Duodenal mucosa (tissue), 2 donors: ENCODE data around the gene UBE2J2.

Experiments
- H3K27ac ChIP-seq: one replicate; pipeline ENCODE4 v1.7.0; 2013; ENCODE audit warnings: low read depth, low read length
- H3K27me3 ChIP-seq, 2 donors: one replicate each; pipeline ENCODE4 v1.7.0; 2013; ENCODE audit warnings: low read length in 2 of 2, control low read depth in 1 of 2; ENCODE audit not compliant: insufficient read depth in 2 of 2, control insufficient read depth in 1 of 2
- H3K36me3 ChIP-seq, 2 donors: one replicate each; pipeline ENCODE4 v1.7.0; 2013; ENCODE audit warnings: low read length in 2 of 2, control low read depth in 1 of 2; ENCODE audit not compliant: insufficient read depth in 2 of 2, control insufficient read depth in 1 of 2
- H3K4me1 ChIP-seq, 2 donors: one replicate each; pipeline ENCODE4 v1.7.0; 2013; ENCODE audit warnings: low read length in 2 of 2, control low read depth in 1 of 2; ENCODE audit not compliant: insufficient read depth in 2 of 2, control insufficient read depth in 1 of 2
- H3K4me3 ChIP-seq, 2 donors: one replicate each; pipeline ENCODE4 v1.7.0; 2013; ENCODE audit warnings: low read length in 2 of 2, low read depth in 1 of 2
- H3K9ac ChIP-seq, 2 donors: one replicate each; pipeline ENCODE4 v1.7.0; 2013; ENCODE audit warnings: low read length in 2 of 2, low read depth in 1 of 2
- H3K9me3 ChIP-seq, 2 donors: one replicate each; pipeline ENCODE4 v1.7.0; 2013; ENCODE audit warnings: low read length in 2 of 2, control low read depth in 1 of 2; ENCODE audit not compliant: control insufficient read depth in 1 of 2

Gene UBE2J2

DNA sequence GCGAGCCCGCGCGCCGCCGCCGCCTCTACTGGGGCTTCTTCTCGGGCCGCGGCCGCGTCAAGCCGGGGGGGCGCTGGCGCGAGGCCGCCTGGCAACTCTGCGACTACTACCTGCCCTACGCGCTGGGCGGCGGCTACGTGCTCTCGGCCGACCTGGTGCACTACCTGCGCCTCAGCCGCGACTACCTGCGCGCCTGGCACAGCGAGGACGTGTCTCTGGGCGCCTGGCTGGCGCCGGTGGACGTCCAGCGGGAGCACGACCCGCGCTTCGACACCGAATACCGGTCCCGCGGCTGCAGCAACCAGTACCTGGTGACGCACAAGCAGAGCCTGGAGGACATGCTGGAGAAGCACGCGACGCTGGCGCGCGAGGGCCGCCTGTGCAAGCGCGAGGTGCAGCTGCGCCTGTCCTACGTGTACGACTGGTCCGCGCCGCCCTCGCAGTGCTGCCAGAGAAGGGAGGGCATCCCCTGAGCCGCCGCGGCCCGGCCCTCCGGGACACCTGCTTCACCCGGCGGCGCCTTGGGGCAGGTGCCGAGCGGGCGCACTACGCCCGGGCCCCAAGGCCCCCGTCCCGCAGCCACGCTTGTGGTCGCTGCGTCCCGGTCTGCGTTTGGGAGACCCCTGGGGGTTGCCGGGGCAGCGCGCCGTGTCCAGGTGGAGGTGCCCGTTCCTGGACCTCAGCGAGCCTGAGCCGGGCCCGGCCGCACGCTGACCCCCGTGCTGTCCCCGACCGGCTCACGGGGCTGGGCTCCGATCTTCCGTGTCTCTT lies 40.7 kb downstream of the UBE2J2 start:
- Histone ChIP-seq H3K27ac (no peak overlapping the region), H3K4me1 (peaks cover 26 to 40% of the 10 kb centered on the region in 2 donors)

DNA sequence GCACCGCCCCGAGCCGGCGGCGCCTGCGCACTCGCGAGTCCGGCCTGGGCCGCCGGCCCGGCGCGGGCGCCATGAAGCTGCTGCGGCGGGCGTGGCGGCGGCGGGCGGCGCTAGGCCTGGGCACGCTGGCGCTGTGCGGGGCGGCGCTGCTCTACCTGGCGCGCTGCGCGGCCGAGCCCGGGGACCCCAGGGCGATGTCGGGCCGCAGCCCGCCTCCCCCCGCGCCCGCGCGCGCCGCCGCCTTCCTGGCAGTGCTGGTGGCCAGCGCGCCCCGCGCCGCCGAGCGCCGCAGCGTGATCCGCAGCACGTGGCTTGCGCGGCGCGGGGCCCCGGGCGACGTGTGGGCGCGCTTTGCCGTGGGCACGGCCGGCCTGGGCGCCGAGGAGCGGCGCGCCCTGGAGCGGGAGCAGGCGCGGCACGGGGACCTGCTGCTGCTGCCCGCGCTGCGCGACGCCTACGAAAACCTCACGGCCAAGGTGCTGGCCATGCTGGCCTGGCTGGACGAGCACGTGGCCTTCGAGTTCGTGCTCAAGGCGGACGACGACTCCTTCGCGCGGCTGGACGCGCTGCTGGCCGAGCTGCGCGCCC lies 41.4 kb downstream of the UBE2J2 start, which contains the start of gene B3GALT6:
TSS of gene B3GALT6 (plus strand) at position 30 of the 588 bp plus-strand sequence. CDS start at position 72, 42 bp downstream.
- peak within 1 kb of the TSS; percentile 79 to 88 for H3K9ac ChIP-seq
- peaks cover 6 to 28% of the 10 kb centered on the region in 2 donors for H3K36me3 ChIP-seq
- peaks cover 19 to 33% of the 10 kb centered on the region in 2 donors for H3K4me1 ChIP-seq
- peak within 1 kb of the TSS; percentile 50 for H3K27ac ChIP-seq
- H3K4me3 ChIP-seq = peak within 1 kb of the TSS; percentile 73 to 99
- peaks cover 0 to 9% of the 10 kb centered on the region in 2 donors for H3K27me3 ChIP-seq
- no peaks in the 10 kb centered on the region for H3K9me3 ChIP-seq

More for the DNA sequence above, 40.7 kb downstream of the UBE2J2 start:
- Histone ChIP-seq H3K27me3 (peaks cover 5 to 16% of the 10 kb centered on the region in 2 donors), H3K36me3 (peaks cover 6 to 23% of the 10 kb centered on the region in 2 donors), H3K9me3 (no peaks in the 10 kb centered on the region), H3K4me3 (peak overlapping the region in 1 of 2 donors; percentile 51), H3K9ac (no peak overlapping the region)

DNA sequence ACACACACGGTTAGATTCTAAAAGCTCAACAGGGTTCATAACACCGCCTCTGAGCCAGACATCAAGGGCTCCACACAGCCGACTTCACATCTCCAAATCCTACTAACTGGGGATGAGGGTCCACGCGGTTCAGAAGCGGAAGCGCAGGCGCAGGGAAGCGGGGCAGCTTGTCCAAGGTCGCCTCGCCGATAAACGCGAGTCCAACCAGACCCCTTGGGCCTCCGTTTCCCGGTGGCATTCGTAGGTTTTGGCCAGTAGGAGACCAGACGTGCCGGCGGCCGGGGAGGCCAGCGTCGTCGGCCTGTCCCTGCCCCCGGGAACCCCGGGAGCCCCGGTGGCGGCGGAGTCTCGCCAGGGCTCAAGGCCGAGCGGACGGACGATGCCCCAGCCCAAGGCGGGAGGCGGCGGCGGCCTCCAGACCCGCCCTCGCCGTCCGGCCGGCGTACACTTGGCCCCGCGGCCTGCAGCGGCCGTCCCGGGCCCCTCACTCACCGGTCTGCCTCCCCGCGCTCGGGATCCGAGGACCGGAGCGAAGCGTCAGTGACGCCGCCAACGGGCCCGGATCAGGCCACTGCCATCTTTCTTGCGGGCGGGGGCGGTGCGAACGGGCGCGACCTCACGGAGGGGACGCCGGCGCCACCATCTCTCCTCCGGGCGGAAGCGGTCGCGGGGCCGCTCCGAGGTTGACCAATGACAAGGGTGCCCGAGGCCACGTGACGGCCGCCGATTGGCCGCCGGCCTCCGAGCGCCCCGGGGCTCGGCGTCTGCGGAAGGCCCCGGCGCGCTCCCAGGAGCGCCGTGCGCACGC lies 42.0 kb downstream of the UBE2J2 start, which contains the start of gene SDF4:
TSS of gene SDF4 (minus strand) at position 602 of the 808 bp plus-strand sequence. CDS start 3,229 bp downstream, outside the sequence.
- H3K9me3 ChIP-seq = no peaks in the 10 kb centered on the region
- peak within 1 kb of the TSS; percentile 73 to 99 for H3K4me3 ChIP-seq
- peak within 1 kb of the TSS; percentile 79 to 88 for H3K9ac ChIP-seq
- H3K27ac ChIP-seq = peak within 1 kb of the TSS; percentile 50
- peaks cover 0 to 3% of the 10 kb centered on the region in 2 donors for H3K27me3 ChIP-seq
- peaks cover 9 to 33% of the 10 kb centered on the region in 2 donors for H3K36me3 ChIP-seq
- H3K4me1 ChIP-seq = peaks cover 18 to 27% of the 10 kb centered on the region in 2 donors

DNA sequence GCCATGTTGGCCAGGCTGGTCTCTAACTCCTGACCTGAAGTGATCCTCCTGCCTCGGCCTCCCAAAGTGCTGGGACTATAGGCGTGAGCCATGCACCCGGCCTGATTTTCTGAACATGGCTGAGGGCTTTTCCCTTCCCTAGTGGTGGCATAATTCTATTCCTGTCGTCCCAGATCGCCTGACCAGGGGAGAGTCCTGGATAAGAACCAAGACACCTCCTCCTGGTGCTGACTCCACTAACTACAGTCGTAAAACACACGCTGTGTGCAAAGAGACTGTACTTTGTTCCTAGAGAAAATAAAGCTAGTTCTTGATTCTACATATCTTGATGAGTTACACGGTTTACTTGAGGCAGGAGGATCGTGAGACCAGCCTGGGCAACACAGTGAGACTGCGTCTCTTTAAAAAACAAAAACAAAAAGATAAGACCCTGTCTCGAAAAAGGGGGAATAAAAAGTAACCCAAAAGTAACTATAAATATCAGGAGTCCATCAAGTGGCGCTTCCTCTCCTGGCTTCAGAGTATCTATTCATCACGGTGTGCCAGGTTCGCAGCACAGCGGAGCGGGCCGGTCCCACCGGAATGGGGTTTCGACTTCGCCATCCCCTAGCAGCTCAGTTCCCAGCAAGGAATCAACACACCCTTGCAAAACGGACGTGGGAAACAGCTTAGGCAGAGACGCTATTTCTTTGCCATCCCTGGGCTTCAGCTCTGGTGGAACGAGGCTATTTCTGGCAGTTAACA lies 42.8 kb downstream of the UBE2J2 start:
- Histone ChIP-seq H3K27ac (peak overlapping the region; percentile 50), H3K9me3 (no peaks in the 10 kb centered on the region), H3K27me3 (no peaks in the 10 kb centered on the region), H3K4me1 (peaks cover 18 to 27% of the 10 kb centered on the region in 2 donors), H3K4me3 (peak overlapping the region; percentile 73 to 99), H3K36me3 (peaks cover 9 to 41% of the 10 kb centered on the region in 2 donors), H3K9ac (peak overlapping the region; percentile 79 to 88)

DNA sequence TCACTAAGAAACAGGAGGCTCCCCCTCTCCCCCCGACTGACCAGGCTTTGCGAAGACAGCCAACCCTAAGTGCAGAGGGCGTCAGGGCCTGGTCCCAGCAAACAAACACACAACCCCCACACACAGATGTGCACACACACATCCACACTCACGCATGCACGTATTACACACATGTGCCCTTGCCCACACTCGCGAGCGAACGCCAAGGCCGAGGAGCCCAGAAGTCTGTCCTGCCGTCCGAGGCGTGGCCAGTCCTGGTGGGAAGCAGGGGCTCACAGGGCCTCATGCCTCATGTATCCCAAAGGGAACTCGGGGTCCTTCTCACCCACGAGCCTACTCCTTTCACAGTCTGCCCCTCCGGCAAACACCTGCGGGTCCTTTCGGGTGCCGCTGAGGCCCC lies 43.9 kb downstream of the UBE2J2 start:
- H3K27me3 ChIP-seq = no peaks in the 10 kb centered on the region
- peaks cover 18 to 27% of the 10 kb centered on the region in 2 donors for H3K4me1 ChIP-seq
- no peak overlapping the region for H3K9ac ChIP-seq
- H3K9me3 ChIP-seq = no peaks in the 10 kb centered on the region
- peaks cover 9 to 50% of the 10 kb centered on the region in 2 donors for H3K36me3 ChIP-seq
- peak overlapping the region; percentile 73 to 99 for H3K4me3 ChIP-seq
- no peak overlapping the region for H3K27ac ChIP-seq

DNA sequence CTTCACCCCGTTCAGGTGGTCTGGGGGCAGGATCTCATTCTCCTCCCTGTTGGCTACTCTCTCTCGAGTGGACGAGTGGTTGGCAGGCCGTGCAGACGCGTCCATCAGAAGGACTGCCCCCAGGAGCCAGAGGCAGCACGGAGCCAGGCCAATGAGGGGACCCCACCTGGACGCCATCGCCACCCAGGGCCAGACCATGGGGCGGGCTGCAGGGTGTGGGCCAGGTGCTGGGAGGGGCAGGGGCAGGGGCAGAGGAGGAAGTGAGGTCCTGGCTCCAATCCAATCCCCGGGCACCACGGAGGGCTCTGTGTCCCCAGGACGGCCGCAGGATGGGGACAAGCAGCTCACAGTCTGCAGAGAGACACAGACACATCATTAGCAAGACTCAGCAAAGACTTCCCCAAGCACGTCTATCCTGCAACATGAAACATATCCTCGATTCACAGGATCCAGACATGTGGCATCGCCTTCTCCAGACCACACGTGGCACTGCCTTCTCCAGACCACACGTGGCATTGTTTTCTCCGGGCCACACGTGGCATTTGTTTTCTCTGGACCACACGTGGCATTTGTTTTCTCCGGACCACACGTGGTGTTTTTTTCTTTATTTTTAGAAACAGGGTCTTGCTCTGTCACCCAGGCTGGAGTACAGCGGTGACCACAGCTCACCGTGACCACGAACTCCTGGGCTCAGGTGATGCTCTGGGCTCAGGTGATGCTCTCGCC lies 44.9 kb downstream of the UBE2J2 start:
- no peak overlapping the region for H3K27ac ChIP-seq
- H3K27me3 ChIP-seq = no peaks in the 10 kb centered on the region
- H3K9me3 ChIP-seq = no peaks in the 10 kb centered on the region
- H3K9ac ChIP-seq = no peak overlapping the region
- peaks cover 18 to 27% of the 10 kb centered on the region in 2 donors for H3K4me1 ChIP-seq
- peaks cover 9 to 55% of the 10 kb centered on the region in 2 donors for H3K36me3 ChIP-seq
- H3K4me3 ChIP-seq = no peak overlapping the region

DNA sequence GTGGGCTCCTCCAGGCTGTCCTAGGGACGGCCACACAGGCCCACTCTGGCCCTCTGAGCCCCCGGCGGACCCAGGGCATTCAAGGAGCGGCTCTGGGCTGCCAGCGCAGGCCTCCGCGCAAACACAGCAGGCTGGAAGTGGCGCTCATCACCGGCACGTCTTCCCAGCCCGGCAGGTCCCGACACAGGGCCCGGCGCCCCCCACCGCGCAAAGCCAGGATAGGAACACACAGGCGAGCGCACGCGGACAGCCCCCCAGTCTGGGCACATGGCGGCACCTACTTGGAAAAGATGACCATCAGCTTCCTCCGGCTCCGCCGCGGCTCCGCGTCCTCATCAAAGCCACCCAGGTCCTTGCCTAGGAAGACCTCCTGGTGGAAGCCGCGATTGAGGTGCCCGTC lies 45.5 kb downstream of the UBE2J2 start:
- peaks cover 11 to 60% of the 10 kb centered on the region in 2 donors for H3K36me3 ChIP-seq
- H3K4me3 ChIP-seq = no peak overlapping the region
- H3K9ac ChIP-seq = no peak overlapping the region
- H3K4me1 ChIP-seq = peaks cover 18 to 27% of the 10 kb centered on the region in 2 donors
- H3K27ac ChIP-seq = no peak overlapping the region
- H3K27me3 ChIP-seq = no peaks in the 10 kb centered on the region
- no peaks in the 10 kb centered on the region for H3K9me3 ChIP-seq

DNA sequence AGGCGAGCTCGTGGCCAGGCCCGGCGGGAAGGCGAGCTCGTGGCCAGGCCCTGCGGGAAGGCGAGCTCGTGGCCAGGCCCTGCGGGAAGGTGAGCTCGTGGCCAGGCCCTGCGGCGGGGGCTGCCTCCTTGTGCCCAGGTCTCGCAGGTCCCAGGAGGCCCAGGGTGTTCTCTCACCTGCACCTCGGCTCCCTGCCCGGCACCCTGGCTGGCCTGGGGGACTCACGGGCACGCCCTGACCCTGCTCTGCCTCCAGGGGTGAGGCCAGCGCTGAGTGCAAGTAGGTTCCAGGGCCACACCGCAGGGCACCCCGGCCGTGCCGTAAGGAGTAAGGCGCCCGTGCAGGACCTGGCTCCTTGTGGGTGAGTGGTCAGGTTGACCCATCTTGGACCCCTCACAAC lies 46.3 kb downstream of the UBE2J2 start:
- Histone ChIP-seq H3K27ac (no peak overlapping the region), H3K4me3 (no peak overlapping the region), H3K4me1 (peaks cover 18 to 29% of the 10 kb centered on the region in 2 donors), H3K9ac (no peak overlapping the region), H3K27me3 (no peaks in the 10 kb centered on the region), H3K9me3 (no peaks in the 10 kb centered on the region), H3K36me3 (peaks cover 19 to 68% of the 10 kb centered on the region in 2 donors)
